ENCODE results near the gene AFAP1. TPM values are rescaled to one million over a fixed set of nuclear protein-coding genes. Genes with fewer than 3 reads are reported as not detected.

The AFAP1 gene
- total RNA-seq, 1 experiment from 2014 or later: 22.5 TPM

- Mint-ChIP-seq H3K27ac (ENCODE audit: low read depth, unreplicated experiment) (no peak overlapping the region), H3K4me3 (ENCODE audit: unreplicated experiment) (no peak overlapping the region), H3K36me3 (ENCODE audit: insufficient read depth, unreplicated experiment) (no peaks in the 10 kb centered on the region), H3K9me3 (ENCODE audit: unreplicated experiment) (no peaks in the 10 kb centered on the region), H3K4me1 (ENCODE audit: insufficient read depth, unreplicated experiment) (no peaks in the 10 kb centered on the region), H3K27me3 (ENCODE audit: insufficient read depth, unreplicated experiment) (peaks cover 14% of the 10 kb centered on the region)
- POLR2A ChIA-PET: interaction anchor here (0.5 kb wide), 1 partner anchor 312 kb away, joined by 3 read pairs; no protein-coding TSS in a partner anchor
- no TSS peak for BruUV-seq (replicated peaks)
- intact Hi-C loops (cut with micrococcal nuclease): loop anchor here (10.0 kb wide), 1 partner anchor 391 kb away; no protein-coding TSS in a partner anchor
- no peak for TF ChIP-seq CTCF (IDR thresholded peaks at IDR 0.05; ENCODE audit: unreplicated experiment)
- no peak for DNase-seq (ENCODE audit: unreplicated experiment)
- CTCF ChIA-PET: interaction anchor here (0.6 kb wide), 1 partner anchor 746 kb away, joined by 5 read pairs; no protein-coding TSS in a partner anchor
Measured at GRCh38 chr4:7715271-7716009, 224.2 kb downstream of the AFAP1 start.

GRCh38 chr4:7714738-7715137 lies 224.9 kb downstream of the AFAP1 start:
- H3K27ac Mint-ChIP-seq (ENCODE audit: low read depth, unreplicated experiment): no peak overlapping the region
- no TSS peak for BruUV-seq (replicated peaks)
- ChIA-PET CTCF (no interaction called here), POLR2A (no interaction called here)
- no peaks in the 10 kb centered on the region for H3K36me3 Mint-ChIP-seq (ENCODE audit: insufficient read depth, unreplicated experiment)
- intact Hi-C loops (cut with micrococcal nuclease): loop anchor here (10.0 kb wide), 1 partner anchor 390 kb away; no protein-coding TSS in a partner anchor
- no peak for TF ChIP-seq CTCF (IDR thresholded peaks at IDR 0.05; ENCODE audit: unreplicated experiment)
- H3K4me3 Mint-ChIP-seq (ENCODE audit: unreplicated experiment): no peak overlapping the region
- no peaks in the 10 kb centered on the region for H3K4me1 Mint-ChIP-seq (ENCODE audit: insufficient read depth, unreplicated experiment)
- no peaks in the 10 kb centered on the region for H3K9me3 Mint-ChIP-seq (ENCODE audit: unreplicated experiment)
- no peak for DNase-seq (ENCODE audit: unreplicated experiment)
- peaks cover 14% of the 10 kb centered on the region for H3K27me3 Mint-ChIP-seq (ENCODE audit: insufficient read depth, unreplicated experiment)

GRCh38 chr4:7714176-7714575 lies 225.5 kb downstream of the AFAP1 start:
- H3K4me1 Mint-ChIP-seq (ENCODE audit: insufficient read depth, unreplicated experiment): no peaks in the 10 kb centered on the region
- H3K27ac Mint-ChIP-seq (ENCODE audit: low read depth, unreplicated experiment): no peak overlapping the region
- no peaks in the 10 kb centered on the region for H3K9me3 Mint-ChIP-seq (ENCODE audit: unreplicated experiment)
- H3K27me3 Mint-ChIP-seq (ENCODE audit: insufficient read depth, unreplicated experiment): peaks cover 14% of the 10 kb centered on the region
- TF ChIP-seq CTCF (IDR thresholded peaks at IDR 0.05; ENCODE audit: unreplicated experiment): no peak
- ChIA-PET CTCF (interaction anchor here (0.6 kb wide), 1 partner anchor 214 kb away, joined by 6 read pairs; no protein-coding TSS in a partner anchor), POLR2A (no interaction called here)
- intact Hi-C loops (cut with micrococcal nuclease): loop anchor here (10.0 kb wide), 1 partner anchor 389 kb away; no protein-coding TSS in a partner anchor
- H3K4me3 Mint-ChIP-seq (ENCODE audit: unreplicated experiment): no peak overlapping the region
- no TSS peak for BruUV-seq (replicated peaks)
- no peak for DNase-seq (ENCODE audit: unreplicated experiment)
- no peaks in the 10 kb centered on the region for H3K36me3 Mint-ChIP-seq (ENCODE audit: insufficient read depth, unreplicated experiment)

GRCh38 chr4:7713757-7714156 lies 225.9 kb downstream of the AFAP1 start:
- ChIA-PET CTCF (interaction anchor here (0.6 kb wide), 1 partner anchor 213 kb away, joined by 6 read pairs; no protein-coding TSS in a partner anchor), POLR2A (no interaction called here)
- Mint-ChIP-seq H3K4me3 (ENCODE audit: unreplicated experiment) (no peak overlapping the region), H3K36me3 (ENCODE audit: insufficient read depth, unreplicated experiment) (no peaks in the 10 kb centered on the region), H3K27ac (ENCODE audit: low read depth, unreplicated experiment) (no peak overlapping the region), H3K9me3 (ENCODE audit: unreplicated experiment) (no peaks in the 10 kb centered on the region), H3K4me1 (ENCODE audit: insufficient read depth, unreplicated experiment) (no peaks in the 10 kb centered on the region), H3K27me3 (ENCODE audit: insufficient read depth, unreplicated experiment) (peaks cover 14% of the 10 kb centered on the region)
- no peak for DNase-seq (ENCODE audit: unreplicated experiment)
- BruUV-seq (replicated peaks): no TSS peak
- TF ChIP-seq CTCF (IDR thresholded peaks at IDR 0.05; ENCODE audit: unreplicated experiment): no peak
- intact Hi-C loops (cut with micrococcal nuclease): loop anchor here (10.0 kb wide), 1 partner anchor 389 kb away; no protein-coding TSS in a partner anchor

All from MCF 10A (cell line).